Erythroblast (primary cell): ENCODE measurements around the gene LHFPL3.

Source experiments
- GATA1 ChIP-seq: IDR thresholded peaks from 2 replicates; pipeline ENCODE4 v1.6.1; 2011; ENCODE audit warnings: low read depth, mild to moderate bottlenecking, control low read depth, low read length, moderate library complexity
- POLR2A ChIP-seq: IDR thresholded peaks from 2 replicates; pipeline ENCODE4 v1.6.1; 2011; ENCODE audit warnings: mild to moderate bottlenecking, low read length

DNA sequence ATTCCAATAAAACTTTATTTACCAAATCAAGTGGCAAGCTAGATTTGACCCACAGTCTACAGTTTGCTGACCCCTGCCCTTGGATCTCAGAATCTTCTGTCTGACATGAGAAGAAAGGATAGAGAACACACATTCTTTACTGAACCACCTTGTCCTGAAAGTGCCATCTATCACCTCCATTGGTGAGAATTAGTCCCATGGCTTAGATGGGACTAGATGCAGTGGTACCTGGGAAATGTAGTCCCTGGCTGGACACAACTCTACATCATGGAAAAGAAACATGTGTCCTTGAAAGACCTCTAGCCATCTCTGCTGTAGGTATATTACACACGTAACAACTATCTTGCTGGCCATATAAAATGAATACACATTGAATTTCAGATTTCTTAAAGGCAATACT, 336.2 kb downstream of the LHFPL3 start:
- TF ChIP-seq POLR2A (no peak), GATA1 (no peak)
